Caco-2 (cell line): ENCODE results near the gene DHX34. TPM values are rescaled to one million over a fixed set of nuclear protein-coding genes. Genes with fewer than 3 reads are reported as not detected.

ENCODE experiments used
- BruUV-seq: library from RNA; stranded (reverse); fragments of 400-500 nt; replicated peaks from 2 replicates; lab custom pipeline; 2021; lab: Mats Ljungman, UMichigan
- CTCF ChIA-PET: fragments of 300-600 bp; sonication (Branson Sonifier 250); formaldehyde crosslinking; loops from one replicate; lab custom pipeline; 2022; ENCODE audit warnings: antibody characterized with exemption; lab: Charles Lee
- POLR2A ChIA-PET: fragments of 300-600 bp; sonication (Branson Sonifier 250); formaldehyde crosslinking; loops from one replicate; lab custom pipeline; 2022; ENCODE audit warnings: antibody characterized with exemption; lab: Charles Lee
- DNase-seq, 2 experiments: peaks; one replicate each; pipeline versions ENCODE4 v3.0.0 to v3.0.0-alpha.2; 2020 to 2022
- H3K27me3 ChIP-seq: replicated peaks from 2 replicates; pipeline ENCODE4 v1.6.0; 2011; ENCODE audit warnings: low read length; ENCODE audit not compliant: control insufficient read depth, insufficient read depth
- H3K36me3 ChIP-seq: 2 replicates; pipeline ENCODE4 v1.5.1; 2011; ENCODE audit warnings: low read length; ENCODE audit not compliant: control insufficient read depth, insufficient read depth
- H3K4me1 ChIP-seq: fragments of 250-450 bp; sonication (Bioruptor Pico); 2 replicates; pipeline ENCODE4 v1.5.1; 2020; ENCODE audit warnings: mild to moderate bottlenecking
- H3K4me3 ChIP-seq: 2 replicates; pipeline ENCODE4 v1.5.1; 2011; ENCODE audit warnings: low read depth, mild to moderate bottlenecking, control low read depth, low read length
- H3K9me3 ChIP-seq: fragments of 250-450 bp; sonication (Bioruptor Pico); 2 replicates; pipeline ENCODE4 v1.5.1; 2020; ENCODE audit warnings: mild to moderate bottlenecking, moderate library complexity
- H3K27ac Mint-ChIP-seq: one replicate; pipeline ENCODE4 v1.8.0; 2022; ENCODE audit warnings: mixed read lengths; ENCODE audit not compliant: unreplicated experiment
- H3K27me3 Mint-ChIP-seq: one replicate; pipeline ENCODE4 v1.8.0; 2022; ENCODE audit warnings: mixed read lengths; ENCODE audit not compliant: insufficient read depth, unreplicated experiment
- H3K36me3 Mint-ChIP-seq: one replicate; pipeline ENCODE4 v1.8.0; 2022; ENCODE audit warnings: mild to moderate bottlenecking, mixed read lengths; ENCODE audit not compliant: insufficient read depth, unreplicated experiment
- H3K4me1 Mint-ChIP-seq: one replicate; pipeline ENCODE4 v1.8.0; 2022; ENCODE audit warnings: low read depth, mixed read lengths; ENCODE audit not compliant: unreplicated experiment
- H3K4me3 Mint-ChIP-seq: one replicate; pipeline ENCODE4 v1.8.0; 2022; ENCODE audit warnings: mild to moderate bottlenecking, moderate library complexity, mixed read lengths; ENCODE audit not compliant: unreplicated experiment
- H3K9me3 Mint-ChIP-seq: one replicate; pipeline ENCODE4 v1.8.0; 2022; ENCODE audit warnings: mixed read lengths; ENCODE audit not compliant: unreplicated experiment
- intact Hi-C: fragments of 100-400 bp; cut with micrococcal nuclease; formaldehyde crosslinking; loops from one replicate; pipeline ENCODE4 v1.10.0; 2022; ENCODE audit not compliant: unreplicated experiment
- total RNA-seq: library from RNA; stranded (reverse); gene quantifications from 2 replicates; pipeline ENCODE4 v1.2.3, GENCODE V29; 2022
- TF ChIP-seq, protein P1 (sequence below), 2 experiments: fragments of 200-600 bp in 1 of 2; IDR thresholded peaks; 1 replicate in 1 of 2; 2 replicates in 1 of 2; pipeline versions ENCODE4 v1.5.1 to v1.8.0; 2011 to 2022; ENCODE audit warnings: antibody characterized with exemption in 1 of 2, control low read depth in 1 of 2, inconsistent platforms in 1 of 2, low read depth in 1 of 2, low read length in 1 of 2, mild to moderate bottlenecking in 1 of 2, moderate library complexity in 1 of 2; ENCODE audit not compliant: insufficient read depth in 1 of 2, severe bottlenecking in 1 of 2, unreplicated experiment in 1 of 2

Gene DHX34
- total RNA-seq, 1 experiment from 2014 or later, result 28.7 TPM

DNA sequence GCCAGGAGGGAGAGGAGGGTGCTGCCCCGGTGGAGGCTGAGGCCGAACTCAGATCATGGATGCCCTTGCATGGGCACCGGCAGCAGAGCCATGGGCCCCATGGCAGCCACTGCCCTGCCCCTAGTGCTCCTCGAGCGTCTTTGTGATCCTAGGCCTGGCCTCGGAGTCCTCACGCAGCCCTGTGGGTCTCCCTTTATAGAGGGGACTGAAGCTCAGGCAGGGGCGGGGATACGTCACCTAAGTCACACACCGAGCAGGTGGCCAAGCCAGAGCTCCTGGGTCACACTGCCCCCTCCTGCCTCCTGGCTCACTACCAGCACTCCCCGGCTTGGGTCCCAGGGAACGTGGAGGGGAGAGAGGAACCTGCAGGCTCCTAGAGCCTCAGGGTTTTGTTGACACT is 28.7 kb downstream of the DHX34 start:
- intact Hi-C loops, result no loop called here
- Mint-ChIP-seq H3K4me1 (no peaks in the 10 kb centered on the region), H3K4me3 (no peak overlapping the region), H3K36me3 (peaks cover 51% of the 10 kb centered on the region), H3K27me3 (no peaks in the 10 kb centered on the region), H3K27ac (no peak overlapping the region), H3K9me3 (no peaks in the 10 kb centered on the region)
- Histone ChIP-seq H3K4me1 (no peaks in the 10 kb centered on the region), H3K36me3 (peaks cover 5% of the 10 kb centered on the region), H3K4me3 (no peak overlapping the region), H3K27me3 (no peaks in the 10 kb centered on the region), H3K9me3 (no peaks in the 10 kb centered on the region)
- no TSS peak for BruUV-seq
- TF ChIP-seq, protein P1, sequence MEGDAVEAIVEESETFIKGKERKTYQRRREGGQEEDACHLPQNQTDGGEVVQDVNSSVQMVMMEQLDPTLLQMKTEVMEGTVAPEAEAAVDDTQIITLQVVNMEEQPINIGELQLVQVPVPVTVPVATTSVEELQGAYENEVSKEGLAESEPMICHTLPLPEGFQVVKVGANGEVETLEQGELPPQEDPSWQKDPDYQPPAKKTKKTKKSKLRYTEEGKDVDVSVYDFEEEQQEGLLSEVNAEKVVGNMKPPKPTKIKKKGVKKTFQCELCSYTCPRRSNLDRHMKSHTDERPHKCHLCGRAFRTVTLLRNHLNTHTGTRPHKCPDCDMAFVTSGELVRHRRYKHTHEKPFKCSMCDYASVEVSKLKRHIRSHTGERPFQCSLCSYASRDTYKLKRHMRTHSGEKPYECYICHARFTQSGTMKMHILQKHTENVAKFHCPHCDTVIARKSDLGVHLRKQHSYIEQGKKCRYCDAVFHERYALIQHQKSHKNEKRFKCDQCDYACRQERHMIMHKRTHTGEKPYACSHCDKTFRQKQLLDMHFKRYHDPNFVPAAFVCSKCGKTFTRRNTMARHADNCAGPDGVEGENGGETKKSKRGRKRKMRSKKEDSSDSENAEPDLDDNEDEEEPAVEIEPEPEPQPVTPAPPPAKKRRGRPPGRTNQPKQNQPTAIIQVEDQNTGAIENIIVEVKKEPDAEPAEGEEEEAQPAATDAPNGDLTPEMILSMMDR (IDR thresholded peaks at IDR 0.05; ENCODE audit: insufficient read depth in 1 of 2, low read depth in 1 of 2, low read length in 1 of 2, severe bottlenecking in 1 of 2, unreplicated experiment in 1 of 2), result no peak
- DNase-seq, result no peak
- ChIA-PET POLR2A (no interaction called here), CTCF (interaction anchor here (0.5 to 0.6 kb wide), 2 partner anchors 59 to 128 kb away, joined by 3 to 5 read pairs; no protein-coding TSS in a partner anchor)

DNA sequence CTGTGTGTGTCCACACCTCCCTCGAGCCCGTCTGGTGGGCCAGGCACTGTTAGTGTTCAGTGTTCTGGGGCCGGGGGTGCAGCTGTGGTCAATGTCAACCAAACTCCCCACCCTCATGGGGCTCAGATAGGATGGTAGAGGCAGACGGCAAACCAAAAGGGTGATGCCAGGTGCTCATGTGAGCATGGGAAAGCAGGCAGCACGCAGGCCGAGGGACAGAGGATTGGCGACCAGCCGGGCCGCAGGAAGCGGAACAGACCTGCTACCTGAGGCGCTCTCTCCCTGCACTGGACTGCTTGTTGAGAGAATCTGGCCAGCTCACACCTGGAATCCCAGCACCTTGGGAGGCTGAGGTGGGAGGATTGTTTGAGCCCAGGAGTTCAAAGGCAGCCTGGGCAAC is 29.1 kb downstream of the DHX34 start:
- no TSS peak for BruUV-seq
- H3K9me3 Mint-ChIP-seq, result no peaks in the 10 kb centered on the region
- ChIA-PET POLR2A (no interaction called here), CTCF (no interaction called here)
- intact Hi-C loops, result no loop called here
- TF ChIP-seq, protein P1 (IDR thresholded peaks at IDR 0.05; ENCODE audit: insufficient read depth in 1 of 2, low read depth in 1 of 2, low read length in 1 of 2, severe bottlenecking in 1 of 2, unreplicated experiment in 1 of 2), result no peak
- H3K27ac Mint-ChIP-seq, result no peak overlapping the region
- Histone ChIP-seq H3K27me3 (no peaks in the 10 kb centered on the region), H3K36me3 (peaks cover 5% of the 10 kb centered on the region), H3K4me1 (no peaks in the 10 kb centered on the region), H3K4me3 (no peak overlapping the region), H3K9me3 (no peaks in the 10 kb centered on the region)
- DNase-seq, result no peak
- H3K27me3 Mint-ChIP-seq, result no peaks in the 10 kb centered on the region
- no peak overlapping the region for H3K4me3 Mint-ChIP-seq
- H3K4me1 Mint-ChIP-seq, result no peaks in the 10 kb centered on the region
- peaks cover 55% of the 10 kb centered on the region for H3K36me3 Mint-ChIP-seq

DNA sequence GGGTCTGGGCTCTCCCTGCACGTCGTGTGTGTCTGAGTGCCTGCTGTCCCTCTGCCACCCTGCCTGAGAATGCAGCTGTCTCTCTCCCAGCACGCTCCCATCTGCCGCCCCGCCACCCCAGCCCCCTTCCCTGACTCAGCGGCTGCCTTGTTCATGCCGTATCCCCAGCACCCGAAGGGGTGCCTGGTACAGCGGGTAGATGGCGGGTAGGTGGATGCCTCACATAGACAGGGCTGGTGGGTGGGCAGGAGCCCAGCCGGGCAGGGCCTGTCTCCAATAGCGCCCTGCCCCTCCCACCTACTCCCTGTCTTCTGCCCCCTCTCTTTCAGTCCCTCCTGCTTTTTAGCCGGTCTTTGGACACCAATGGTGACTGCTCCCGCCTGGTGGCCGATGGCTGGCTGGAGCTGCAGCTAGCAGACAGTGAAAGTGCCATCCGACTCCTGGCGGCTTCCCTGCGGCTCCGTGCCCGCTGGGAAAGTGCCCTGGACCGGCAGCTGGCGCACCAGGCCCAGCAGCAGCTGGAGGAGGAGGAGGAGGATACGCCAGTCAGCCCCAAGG is 30.3 kb downstream of the DHX34 start:
- H3K4me3 ChIP-seq, result no peak overlapping the region
- peaks cover 3% of the 10 kb centered on the region for H3K36me3 ChIP-seq
- intact Hi-C loops, result no loop called here
- Mint-ChIP-seq H3K4me1 (no peaks in the 10 kb centered on the region), H3K9me3 (no peaks in the 10 kb centered on the region), H3K27ac (no peak overlapping the region), H3K36me3 (peaks cover 57% of the 10 kb centered on the region), H3K27me3 (no peaks in the 10 kb centered on the region), H3K4me3 (no peak overlapping the region)
- H3K4me1 ChIP-seq, result no peaks in the 10 kb centered on the region
- CTCF ChIA-PET, result no interaction called here
- POLR2A ChIA-PET, result no interaction called here
- BruUV-seq, result no TSS peak
- H3K9me3 ChIP-seq, result no peaks in the 10 kb centered on the region
- no peaks in the 10 kb centered on the region for H3K27me3 ChIP-seq
- DNase-seq, result no peak
- TF ChIP-seq, protein P1 (IDR thresholded peaks at IDR 0.05; ENCODE audit: insufficient read depth in 1 of 2, low read depth in 1 of 2, low read length in 1 of 2, severe bottlenecking in 1 of 2, unreplicated experiment in 1 of 2), result no peak
